Liver (tissue), 9 donors: ENCODE results near the gene PAOX. TPM values are rescaled to one million over a fixed set of nuclear protein-coding genes. Genes with fewer than 3 reads are reported as not detected.

Source experiments
- DNase-seq: peaks from one replicate; pipeline ENCODE4 v3.0.0-alpha.2; 2017; ENCODE audit warnings: low spot score
- H3K27ac ChIP-seq, 2 donors: one replicate each; pipeline ENCODE4 v1.7.0; 2013; ENCODE audit warnings: inconsistent platforms in 2 of 2, low read length in 2 of 2, control low read depth in 1 of 2, low read depth in 1 of 2, mild to moderate bottlenecking in 1 of 2
- H3K27me3 ChIP-seq, 4 donors: one replicate each; pipeline versions ENCODE4 v1.6.1 to v1.7.0; 2013; ENCODE audit warnings: low read length in 3 of 4, inconsistent platforms in 1 of 4, mild to moderate bottlenecking in 1 of 4, moderate library complexity in 1 of 4; ENCODE audit not compliant: control insufficient read depth in 4 of 4, insufficient read depth in 4 of 4
- H3K36me3 ChIP-seq, 4 donors: one replicate each; pipeline versions ENCODE4 v1.6.1 to v1.7.0; 2013; ENCODE audit warnings: low read length in 3 of 4, mild to moderate bottlenecking in 3 of 4, low read depth in 1 of 4, moderate library complexity in 1 of 4; ENCODE audit not compliant: control insufficient read depth in 4 of 4, insufficient read depth in 3 of 4
- H3K4me1 ChIP-seq, 4 donors: one replicate each; pipeline versions ENCODE4 v1.6.1 to v1.7.0; 2013; ENCODE audit warnings: low read length in 3 of 4, mild to moderate bottlenecking in 3 of 4, moderate library complexity in 1 of 4; ENCODE audit not compliant: control insufficient read depth in 4 of 4, insufficient read depth in 4 of 4
- H3K4me3 ChIP-seq, 3 donors: one replicate each; pipeline versions ENCODE4 v1.6.1 to v1.7.0; 2013; ENCODE audit warnings: low read length in 3 of 3, control low read depth in 1 of 3, low read depth in 1 of 3, mild to moderate bottlenecking in 1 of 3
- H3K9ac ChIP-seq, 2 donors: one replicate each; pipeline ENCODE4 v1.7.0; 2013; ENCODE audit warnings: low read length in 2 of 2, mild to moderate bottlenecking in 2 of 2, moderate library complexity in 2 of 2, control low read depth in 1 of 2, low read depth in 1 of 2
- H3K9me3 ChIP-seq, 4 donors: one replicate each; pipeline versions ENCODE4 v1.6.1 to v1.7.0; 2013; ENCODE audit warnings: low read length in 3 of 4; ENCODE audit not compliant: control insufficient read depth in 4 of 4
- ATF3 ChIP-seq: IDR thresholded peaks from 2 replicates; pipeline ENCODE4 v1.6.1; 2016; ENCODE audit warnings: antibody characterized with exemption
- CTCF ChIP-seq: fragments of 150-350 bp; IDR thresholded peaks from 2 replicates; pipeline ENCODE4 v1.5.1; 2017; ENCODE audit warnings: improper control_type of control experiment, low read depth, low read length; ENCODE audit not compliant: missing input control
- FOXA1 ChIP-seq: IDR thresholded peaks from 2 replicates; pipeline ENCODE4 v1.6.1; 2016; ENCODE audit warnings: antibody characterized with exemption
- FOXA2 ChIP-seq: IDR thresholded peaks from 2 replicates; pipeline ENCODE4 v1.6.1; 2016; ENCODE audit warnings: antibody characterized with exemption
- GABPA ChIP-seq, 2 donors: IDR thresholded peaks in 1 of 2; conservative IDR thresholded peaks in 1 of 2; 2 replicates each; pipeline ENCODE4 v1.6.1; 2016; ENCODE audit warnings: antibody characterized with exemption in 2 of 2, mild to moderate bottlenecking in 1 of 2, moderate library complexity in 1 of 2
- HNF4A ChIP-seq, 2 donors: conservative IDR thresholded peaks; 2 replicates each; pipeline ENCODE4 v1.6.1; 2016; ENCODE audit warnings: antibody characterized with exemption in 2 of 2, mild to moderate bottlenecking in 2 of 2
- HNF4G ChIP-seq: IDR thresholded peaks from 2 replicates; pipeline ENCODE4 v1.6.1; 2016; ENCODE audit warnings: antibody characterized with exemption
- JUND ChIP-seq, 2 donors: IDR thresholded peaks; 2 replicates each; pipeline ENCODE4 v1.6.1; 2016; ENCODE audit warnings: antibody characterized with exemption in 2 of 2
- MAX ChIP-seq: IDR thresholded peaks from 2 replicates; pipeline ENCODE4 v1.6.1; 2016; ENCODE audit warnings: antibody characterized with exemption
- NR2F2 ChIP-seq: IDR thresholded peaks from 2 replicates; pipeline ENCODE4 v1.6.1; 2016; ENCODE audit warnings: antibody characterized with exemption
- RAD21 ChIP-seq, 2 donors: IDR thresholded peaks; 2 replicates each; pipeline ENCODE4 v1.6.1; 2016; ENCODE audit warnings: antibody characterized with exemption in 2 of 2, mild to moderate bottlenecking in 2 of 2
- REST ChIP-seq: IDR thresholded peaks from 2 replicates; pipeline ENCODE4 v1.6.1; 2016; ENCODE audit warnings: antibody characterized with exemption, mild to moderate bottlenecking
- RXRA ChIP-seq, 2 donors: IDR thresholded peaks; 2 replicates each; pipeline ENCODE4 v1.6.1; 2017 to 2018; ENCODE audit warnings: antibody characterized with exemption in 2 of 2, mild to moderate bottlenecking in 1 of 2
- SP1 ChIP-seq: IDR thresholded peaks from 2 replicates; pipeline ENCODE4 v1.6.1; 2018; ENCODE audit warnings: antibody characterized with exemption, mild to moderate bottlenecking
- TAF1 ChIP-seq: conservative IDR thresholded peaks from 2 replicates; pipeline ENCODE4 v1.6.1; 2016; ENCODE audit warnings: antibody characterized with exemption, mild to moderate bottlenecking
- YY1 ChIP-seq: IDR thresholded peaks from 2 replicates; pipeline ENCODE4 v1.6.1; 2016; ENCODE audit warnings: antibody characterized with exemption, mild to moderate bottlenecking
- ZBTB33 ChIP-seq: IDR thresholded peaks from 2 replicates; pipeline ENCODE4 v1.6.1; 2016; ENCODE audit warnings: antibody characterized with exemption
- WGBS: extraction: QIAGEN DNeasy Blood & Tissue Kit; methylation state at CpG from one replicate; pipeline ENCODE4 v1.1.7; 2013; 5-methylcytosine and 5-hydroxymethylcytosine counted together
- polyA plus RNA-seq, 2 donors: library from polyadenylated mRNA; stranded (reverse) in 1 of 2; unstranded in 1 of 2; fragments of 200-250 nt in 1 of 2; fragments of >200 nt in 1 of 2; fragmentation: Nextera tagmentation in 1 of 2; extraction: Ambion mirVana in 1 of 2; gene quantifications; one replicate each; pipeline versions ENCODE4 v1.2.1 to v1.2.3, GENCODE V29; 2013 to 2015
- total RNA-seq, 2 donors: library from RNA; depleted of rRNA; stranded (reverse); fragments of >200 nt; gene quantifications; one replicate each; pipeline ENCODE4 v1.2.3, GENCODE V29; 2014
- donor health status: healthy.
- donor health status: healthy.
- donor health status: healthy.
- donor health status: healthy.
- donor health status: healthy.

Gene PAOX
- total and polyA plus RNA-seq, 4 donors: 4.8 to 17.8 (median 13.3) TPM

GRCh38 chr10:133377025-133377817, 1.8 kb upstream of the PAOX start:
- Histone ChIP-seq H3K9ac (no peak overlapping the region), H3K27me3 (no peaks in the 10 kb centered on the region), H3K36me3 (peaks cover 0 to 5% (median 0%) of the 10 kb centered on the region in 4 donors), H3K4me3 (peak overlapping the region in 1 of 3 donors; percentile 63), H3K4me1 (peaks cover 13 to 56% (median 33%) of the 10 kb centered on the region in 4 donors), H3K27ac (peak overlapping the region; percentile 55 to 94), H3K9me3 (no peaks in the 10 kb centered on the region)
- 91% methylated on average over 30 of the region's 30 CpGs for WGBS
- DNase-seq: no peak
- TF ChIP-seq SP1 (no peak), CTCF (no peak), RXRA (IDR thresholded peaks at IDR 0.05) (no peak)

GRCh38 chr10:133377818-133378250, 1.2 kb upstream of the PAOX start:
- H3K27ac ChIP-seq: peak overlapping the region; percentile 65 to 94
- WGBS: 46% methylated on average over 20 of the region's 20 CpGs

More at GRCh38 chr10:133377818-133378250, 1.2 kb upstream of the PAOX start:
- Histone ChIP-seq H3K4me3 (peak overlapping the region; percentile 58 to 70 (median 63)), H3K9me3 (no peaks in the 10 kb centered on the region), H3K36me3 (peaks cover 0 to 6% (median 0%) of the 10 kb centered on the region in 4 donors), H3K9ac (peak overlapping the region; percentile 53 to 61), H3K4me1 (peaks cover 12 to 54% (median 30%) of the 10 kb centered on the region in 4 donors), H3K27me3 (no peaks in the 10 kb centered on the region)
- DNase-seq: no peak
- TF ChIP-seq GABPA (IDR thresholded peaks at IDR 0.05 in 1 of 2, conservative IDR thresholded peaks at IDR 0.05 in 1 of 2) (no peak), NR2F2 (no peak), FOXA1 (no peak), JUND (IDR thresholded peaks at IDR 0.05) (no peak), REST (no peak), HNF4A (conservative IDR thresholded peaks at IDR 0.05) (no peak), SP1 (no peak), RAD21 (IDR thresholded peaks at IDR 0.05) (no peak), HNF4G (no peak), ATF3 (no peak), RXRA (IDR thresholded peaks at IDR 0.05) (no peak), TAF1 (no peak), ZBTB33 (no peak), FOXA2 (no peak), YY1 (no peak), MAX (no peak)
